Body of pancreas (tissue), 4 donors: ENCODE data around the gene RASGRP3. TPM values are rescaled to one million over a fixed set of nuclear protein-coding genes. Genes with fewer than 3 reads are reported as not detected.

Source experiments
- ATAC-seq: fragments of 150-250 bp; one replicate; pipeline ENCODE4 v1.9.1; 2016
- DNase-seq, 4 donors: peaks; one replicate each; pipeline ENCODE4 v3.0.0-alpha.2; 2019
- H3K27ac ChIP-seq, 4 donors: fragments of 200-600 bp; sonication (generic); 1 replicate in 3 of 4; 2 replicates in 1 of 4; pipeline versions ENCODE4 v1.5.1 to v1.6.1; 2016 to 2019; ENCODE audit warnings: mild to moderate bottlenecking in 1 of 4, mixed read lengths in 1 of 4, moderate library complexity in 1 of 4
- H3K27me3 ChIP-seq, 2 donors: fragments of 200-600 bp; sonication (generic); one replicate each; pipeline ENCODE4 v1.6.0; 2016; ENCODE audit warnings: mild to moderate bottlenecking in 1 of 2
- H3K36me3 ChIP-seq, 2 donors: fragments of 200-600 bp; sonication (generic); replicated peaks in 1 of 2; 2 replicates each; pipeline ENCODE4 v1.5.1; 2016; ENCODE audit warnings: low read depth in 2 of 2; ENCODE audit not compliant: insufficient read depth in 1 of 2
- H3K4me1 ChIP-seq: fragments of 200-600 bp; sonication (generic); one replicate; pipeline ENCODE4 v1.6.0; 2016
- H3K4me3 ChIP-seq, 2 donors: fragments of 200-600 bp; sonication (generic); 1 replicate in 1 of 2; 2 replicates in 1 of 2; pipeline ENCODE4 v1.5.1; 2016 to 2019
- H3K9me3 ChIP-seq, 3 donors: fragments of 200-600 bp; sonication (generic); 1 replicate in 2 of 3; 2 replicates in 1 of 3; pipeline ENCODE4 v1.5.1; 2016
- POLR2A ChIP-seq, 3 donors: fragments of 450-650 bp; IDR thresholded peaks; one replicate each; pipeline ENCODE4 v1.6.1; 2016; ENCODE audit warnings: antibody characterized with exemption in 3 of 3, mild to moderate bottlenecking in 2 of 3
- WGBS, 2 donors: methylation state at CpG; one replicate each; pipeline ENCODE4 v1.1.5; 2017; 5-methylcytosine and 5-hydroxymethylcytosine counted together
- intact Hi-C: fragments of 100-400 bp; cut with DNase I; formaldehyde crosslinking; loops from one replicate; pipeline ENCODE4 v1.15.1; 2023
- total RNA-seq, 2 donors: library from RNA; depleted of rRNA; stranded (reverse); fragments of >200 nt; gene quantifications; one replicate each; pipeline ENCODE4 v1.1.0, GENCODE V29; 2016
- TF ChIP-seq, protein P1 (sequence below), 7 experiments: fragments of 450-650 bp in 4 of 7; fragments of 200-600 bp in 3 of 7; sonication (generic) in 3 of 7; IDR thresholded peaks; one replicate each; pipeline ENCODE4 v1.5.1; 2016 to 2019; ENCODE audit warnings: antibody characterized with exemption in 7 of 7

RASGRP3 gene
- total RNA-seq, 2 donors from 2014 or later: 3.9 to 22.1 TPM

DNA sequence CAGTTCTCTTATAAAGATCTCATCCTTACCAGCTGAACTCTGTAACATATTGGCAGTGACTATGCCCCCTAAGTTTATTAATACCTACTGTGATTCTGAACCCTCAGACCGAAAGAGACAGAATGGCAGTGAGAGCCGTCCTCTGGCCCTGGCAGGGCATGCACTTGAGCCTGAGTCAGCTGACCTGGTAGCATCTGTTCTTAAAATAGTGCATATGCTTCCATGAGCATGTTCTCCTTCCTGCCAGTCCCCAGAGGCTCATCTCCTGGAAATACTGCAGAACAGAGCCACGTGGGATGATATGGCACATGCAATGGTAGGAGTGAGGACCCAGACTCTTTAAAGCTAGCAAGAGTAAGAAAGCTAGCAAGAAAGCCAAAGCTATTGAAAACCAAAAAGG is 59.0 kb downstream of the RASGRP3 start:
- intact Hi-C loops: no loop called here

DNA sequence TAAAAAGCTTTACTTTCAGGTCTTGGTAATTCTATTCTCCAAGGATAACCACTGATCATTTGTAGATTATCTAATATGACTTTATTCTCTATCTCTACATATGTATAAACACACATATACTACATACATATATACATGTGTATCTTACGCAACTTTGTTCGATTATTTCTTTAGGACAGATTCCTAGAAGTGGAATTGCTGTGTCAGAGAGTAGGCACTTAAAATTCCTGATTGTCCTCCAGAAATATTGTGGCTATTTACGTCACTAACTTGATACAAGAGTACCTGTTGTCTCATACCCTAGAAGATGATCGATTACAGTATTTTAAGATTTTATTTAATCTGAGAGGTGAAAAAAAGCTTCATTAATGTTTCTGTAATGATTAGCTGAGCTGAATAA is 64.8 kb downstream of the RASGRP3 start:
- no peaks in the 10 kb centered on the region for H3K27me3 ChIP-seq
- TF ChIP-seq POLR2A (IDR thresholded peaks at IDR 0.05): no peak
- H3K9me3 ChIP-seq: no peaks in the 10 kb centered on the region
- no peak overlapping the region for H3K4me3 ChIP-seq
- ATAC-seq (no peak), DNase-seq (no peak)
- no peaks in the 10 kb centered on the region for H3K4me1 ChIP-seq
- WGBS, 2 donors: 66 to 82% methylated on average over 4 of the region's 4 CpGs
- H3K36me3 ChIP-seq: no peaks in the 10 kb centered on the region
- H3K27ac ChIP-seq: no peak overlapping the region
- intact Hi-C loops: no loop called here

More for the DNA sequence above, 59.0 kb downstream of the RASGRP3 start:
- 79 to 98% methylated on average over 3 of the region's 3 CpGs for WGBS, 2 donors
- no peaks in the 10 kb centered on the region for H3K36me3 ChIP-seq
- DNase-seq: no peak
- no peaks in the 10 kb centered on the region for H3K27me3 ChIP-seq
- no peaks in the 10 kb centered on the region for H3K4me1 ChIP-seq
- TF ChIP-seq, protein P1, sequence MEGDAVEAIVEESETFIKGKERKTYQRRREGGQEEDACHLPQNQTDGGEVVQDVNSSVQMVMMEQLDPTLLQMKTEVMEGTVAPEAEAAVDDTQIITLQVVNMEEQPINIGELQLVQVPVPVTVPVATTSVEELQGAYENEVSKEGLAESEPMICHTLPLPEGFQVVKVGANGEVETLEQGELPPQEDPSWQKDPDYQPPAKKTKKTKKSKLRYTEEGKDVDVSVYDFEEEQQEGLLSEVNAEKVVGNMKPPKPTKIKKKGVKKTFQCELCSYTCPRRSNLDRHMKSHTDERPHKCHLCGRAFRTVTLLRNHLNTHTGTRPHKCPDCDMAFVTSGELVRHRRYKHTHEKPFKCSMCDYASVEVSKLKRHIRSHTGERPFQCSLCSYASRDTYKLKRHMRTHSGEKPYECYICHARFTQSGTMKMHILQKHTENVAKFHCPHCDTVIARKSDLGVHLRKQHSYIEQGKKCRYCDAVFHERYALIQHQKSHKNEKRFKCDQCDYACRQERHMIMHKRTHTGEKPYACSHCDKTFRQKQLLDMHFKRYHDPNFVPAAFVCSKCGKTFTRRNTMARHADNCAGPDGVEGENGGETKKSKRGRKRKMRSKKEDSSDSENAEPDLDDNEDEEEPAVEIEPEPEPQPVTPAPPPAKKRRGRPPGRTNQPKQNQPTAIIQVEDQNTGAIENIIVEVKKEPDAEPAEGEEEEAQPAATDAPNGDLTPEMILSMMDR (IDR thresholded peaks at IDR 0.05): no peak
- no peak for TF ChIP-seq POLR2A (IDR thresholded peaks at IDR 0.05)
- no peak overlapping the region for H3K4me3 ChIP-seq
- no peaks in the 10 kb centered on the region for H3K9me3 ChIP-seq
- no peak overlapping the region for H3K27ac ChIP-seq
- ATAC-seq: no peak

DNA sequence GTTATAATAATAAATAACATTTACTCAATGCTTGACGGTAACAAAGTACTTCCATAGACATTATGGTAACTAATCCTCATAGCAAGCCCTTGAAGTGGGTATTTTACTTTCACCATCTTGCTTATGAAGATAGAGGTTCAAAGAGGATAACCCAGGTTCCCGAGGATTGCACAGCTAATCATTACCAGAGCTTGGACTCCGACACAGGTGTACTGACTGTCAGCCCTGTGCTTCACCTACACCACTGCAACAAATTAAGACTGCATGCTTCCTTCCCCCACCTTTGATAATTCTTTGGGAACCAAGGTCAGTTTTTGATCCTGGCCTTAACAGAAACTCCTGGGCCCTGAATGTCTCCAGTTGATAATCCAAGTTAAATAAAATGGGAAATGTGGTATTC is 73.8 kb downstream of the RASGRP3 start:
- H3K36me3 ChIP-seq: no peaks in the 10 kb centered on the region
- H3K9me3 ChIP-seq: no peaks in the 10 kb centered on the region
- no peak for ATAC-seq
- DNase-seq: no peak
- no peaks in the 10 kb centered on the region for H3K4me1 ChIP-seq
- no peak overlapping the region for H3K4me3 ChIP-seq
- intact Hi-C loops: no loop called here
- H3K27ac ChIP-seq: no peak overlapping the region
- WGBS, 2 donors: 42 to 49% methylated on average over 3 of the region's 3 CpGs
- no peak for TF ChIP-seq POLR2A (IDR thresholded peaks at IDR 0.05)
- TF ChIP-seq, protein P1 (IDR thresholded peaks at IDR 0.05): no peak
- H3K27me3 ChIP-seq: no peaks in the 10 kb centered on the region

DNA sequence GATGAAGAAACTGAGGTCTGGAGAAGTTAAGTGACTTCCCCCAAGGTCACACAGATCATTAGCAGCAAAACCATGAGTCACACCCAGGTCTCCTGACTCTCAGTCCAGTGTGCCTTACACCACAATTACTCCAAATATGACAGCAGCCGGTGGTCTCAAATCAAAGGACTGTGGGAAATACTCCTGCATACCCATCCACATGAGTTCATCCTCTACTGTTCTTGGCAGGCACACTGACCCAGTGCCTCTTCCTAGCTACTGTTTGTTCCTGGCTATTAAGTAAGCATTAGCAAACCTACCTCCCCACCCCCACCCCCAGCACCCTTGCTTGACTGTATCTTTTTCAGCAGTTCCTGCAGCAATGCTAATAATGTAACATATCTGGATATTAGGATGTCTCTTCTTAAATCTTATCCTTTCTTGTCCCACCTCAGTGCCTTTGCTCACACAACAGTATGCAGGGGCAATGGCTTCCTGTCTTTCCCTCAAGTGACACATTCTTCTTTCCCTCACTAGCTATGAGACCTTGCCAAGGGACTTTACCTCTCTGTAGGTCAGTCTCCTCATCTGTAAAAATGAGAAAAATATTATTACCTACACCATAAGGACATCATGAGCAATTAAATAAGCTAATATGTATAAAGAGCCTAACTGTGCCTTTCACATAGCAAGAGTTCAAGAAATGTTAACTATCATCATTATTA is 76.5 kb downstream of the RASGRP3 start:
- Histone ChIP-seq H3K36me3 (no peaks in the 10 kb centered on the region), H3K4me1 (no peaks in the 10 kb centered on the region), H3K9me3 (no peaks in the 10 kb centered on the region), H3K27me3 (no peaks in the 10 kb centered on the region), H3K27ac (no peak overlapping the region), H3K4me3 (no peak overlapping the region)
- TF ChIP-seq, protein P1 (IDR thresholded peaks at IDR 0.05): no peak
- TF ChIP-seq POLR2A (IDR thresholded peaks at IDR 0.05): no peak
- DNase-seq (peak in 1 of 4 donors; percentile 13), ATAC-seq (no peak)
- intact Hi-C loops: no loop called here
- 75 to 88% methylated on average over 1 of the region's 1 CpG for WGBS, 2 donors

DNA sequence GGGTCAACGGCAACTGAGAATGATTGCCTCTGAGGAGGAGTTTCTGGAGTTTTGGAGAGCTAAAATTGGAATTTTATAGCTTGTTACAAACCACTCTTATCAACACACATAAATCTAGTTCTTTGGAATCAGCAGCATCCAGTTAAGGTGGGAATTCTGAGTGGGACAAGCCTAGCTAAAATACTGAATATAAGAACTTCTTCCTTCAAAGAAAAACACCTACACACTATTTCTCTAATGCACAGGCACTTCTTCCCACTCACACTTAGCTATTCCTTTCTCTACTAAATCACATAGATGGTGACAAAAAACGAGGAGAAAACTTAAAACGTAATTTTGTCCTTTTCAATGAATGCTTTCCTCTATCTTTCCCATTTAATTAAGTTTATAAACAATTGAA is 79.2 kb downstream of the RASGRP3 start:
- Histone ChIP-seq H3K9me3 (no peaks in the 10 kb centered on the region), H3K36me3 (no peaks in the 10 kb centered on the region), H3K27ac (peak overlapping the region in 2 of 4 donors; percentile 29 to 39), H3K4me1 (no peaks in the 10 kb centered on the region), H3K27me3 (no peaks in the 10 kb centered on the region), H3K4me3 (no peak overlapping the region)
- ATAC-seq: no peak
- no peak for TF ChIP-seq POLR2A (IDR thresholded peaks at IDR 0.05)
- TF ChIP-seq, protein P1 (IDR thresholded peaks at IDR 0.05): no peak
- WGBS, 2 donors: 67 to 68% methylated on average over 3 of the region's 3 CpGs
- DNase-seq: no peak
- intact Hi-C loops: no loop called here
